Dendritic cell treated with granulocyte-macrophage colony-stimulating factor and Interleukin-4, amounts not matched to agents 40 ng/mL and 50 ng/mL, for 4 days (primary cell): ENCODE results near the gene DUSP6.

ENCODE experiments used
- H3K27ac Mint-ChIP-seq: one replicate; pipeline ENCODE4 v1.8.0; 2022; ENCODE audit warnings: mild to moderate bottlenecking, mixed read lengths
- H3K27me3 Mint-ChIP-seq: one replicate; pipeline ENCODE4 v1.8.0; 2022; ENCODE audit warnings: mild to moderate bottlenecking, mixed read lengths
- H3K36me3 Mint-ChIP-seq: one replicate; pipeline ENCODE4 v1.8.0; 2022; ENCODE audit warnings: low read depth, mixed read lengths
- H3K4me1 Mint-ChIP-seq: one replicate; pipeline ENCODE4 v1.8.0; 2022; ENCODE audit warnings: low read depth, mixed read lengths
- H3K4me3 Mint-ChIP-seq: one replicate; pipeline ENCODE4 v1.8.0; 2022; ENCODE audit warnings: mild to moderate bottlenecking, moderate library complexity, mixed read lengths
- H3K9me3 Mint-ChIP-seq: one replicate; pipeline ENCODE4 v1.8.0; 2022; ENCODE audit warnings: mixed read lengths
- intact Hi-C: fragments of 100-400 bp; cut with micrococcal nuclease; formaldehyde crosslinking; loops from one replicate; pipeline ENCODE4 v1.15.0; 2022

The DUSP6 gene

DNA sequence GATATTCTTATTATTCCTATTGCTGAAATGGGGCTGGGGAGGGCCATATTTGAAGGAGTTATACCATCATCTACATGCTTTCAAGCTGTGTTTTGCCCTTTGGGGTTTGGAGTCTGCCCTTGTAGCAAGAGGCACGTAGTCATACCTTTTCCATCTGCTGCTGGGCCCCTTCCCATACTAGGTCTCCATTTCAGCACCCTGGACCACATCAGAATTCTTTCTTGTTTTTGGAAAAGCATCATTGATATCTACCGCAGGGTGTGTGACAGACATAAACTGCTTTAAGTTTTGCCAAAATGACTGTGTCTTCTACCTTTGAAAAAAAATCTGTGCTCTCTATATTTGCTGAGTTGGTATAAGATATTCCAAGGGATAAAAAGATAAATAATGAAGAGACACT, 12.3 kb upstream of the DUSP6 start:
- no peaks in the 10 kb centered on the region for H3K36me3 Mint-ChIP-seq
- peaks cover under 1% of the 10 kb centered on the region for H3K4me1 Mint-ChIP-seq
- no peak overlapping the region for H3K27ac Mint-ChIP-seq
- H3K4me3 Mint-ChIP-seq, result no peak overlapping the region
- intact Hi-C loops, result no loop called here
- H3K27me3 Mint-ChIP-seq, result no peaks in the 10 kb centered on the region
- H3K9me3 Mint-ChIP-seq, result no peaks in the 10 kb centered on the region

DNA sequence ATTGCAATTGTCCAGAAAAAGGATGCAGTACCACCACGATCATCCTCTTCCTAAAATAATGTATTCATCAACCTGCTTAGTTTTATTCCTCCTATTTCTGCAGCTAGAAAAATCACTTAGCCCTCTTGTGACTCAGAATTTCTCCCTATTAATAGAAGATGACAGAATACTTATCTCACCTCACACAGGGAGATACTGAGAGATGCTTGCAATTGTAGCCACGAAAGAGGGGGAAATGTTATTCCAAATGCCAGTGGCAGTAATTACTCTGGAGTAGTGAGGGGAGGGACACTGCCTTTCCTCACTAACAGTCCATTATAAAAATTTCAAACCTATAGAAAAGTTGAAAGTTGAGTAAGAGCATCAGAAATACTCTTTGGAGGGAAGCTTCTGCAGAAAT, 11.8 kb upstream of the DUSP6 start:
- intact Hi-C loops, result no loop called here
- no peak overlapping the region for H3K4me3 Mint-ChIP-seq

DNA sequence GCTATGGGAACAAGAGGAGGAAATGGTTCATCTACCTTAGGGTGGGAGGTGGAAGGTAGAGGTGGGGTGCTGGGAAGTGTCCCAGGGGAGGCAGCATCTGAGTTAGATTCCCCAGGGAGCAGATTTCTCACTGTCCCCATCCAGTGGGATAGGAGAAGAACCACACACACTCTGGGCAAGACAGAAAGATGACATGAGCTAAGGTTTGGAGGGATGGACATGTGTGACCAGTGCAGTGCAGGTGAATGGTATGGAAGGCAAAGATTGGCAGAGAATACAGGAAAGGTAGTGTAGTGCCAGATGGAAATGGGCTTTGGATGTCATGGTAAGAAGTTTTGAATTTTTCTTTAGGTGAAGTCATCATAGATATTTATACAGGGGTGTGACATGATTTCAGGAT, 11.3 kb upstream of the DUSP6 start:
- Mint-ChIP-seq H3K27ac (no peak overlapping the region), H3K36me3 (no peaks in the 10 kb centered on the region), H3K4me1 (no peaks in the 10 kb centered on the region), H3K9me3 (no peaks in the 10 kb centered on the region), H3K4me3 (no peak overlapping the region), H3K27me3 (no peaks in the 10 kb centered on the region)
- intact Hi-C loops, result no loop called here

More for the DNA sequence above, 11.8 kb upstream of the DUSP6 start:
- H3K9me3 Mint-ChIP-seq, result no peaks in the 10 kb centered on the region
- no peaks in the 10 kb centered on the region for H3K27me3 Mint-ChIP-seq
- H3K36me3 Mint-ChIP-seq, result no peaks in the 10 kb centered on the region
- H3K27ac Mint-ChIP-seq, result no peak overlapping the region
- H3K4me1 Mint-ChIP-seq, result no peaks in the 10 kb centered on the region

DNA sequence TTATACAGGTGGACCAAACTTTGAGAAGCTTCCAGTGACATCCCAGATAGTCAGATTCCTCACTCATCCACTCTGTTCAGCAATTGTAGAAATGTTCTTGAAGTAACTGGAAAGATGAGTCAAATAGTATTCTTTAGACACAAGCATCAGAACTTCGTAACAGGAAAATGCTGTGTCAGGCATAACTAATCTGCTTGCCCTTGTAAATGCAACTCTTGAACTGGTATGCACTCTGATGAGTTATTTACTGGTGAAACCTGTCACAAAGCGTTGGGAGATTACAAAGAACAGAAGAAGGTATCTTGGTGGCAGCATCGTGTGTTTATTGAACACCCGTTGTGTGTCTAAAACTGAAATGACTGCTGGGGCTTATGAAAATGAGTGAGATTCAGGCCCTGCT, 10.8 kb upstream of the DUSP6 start:
- intact Hi-C loops, result no loop called here
- Mint-ChIP-seq H3K4me1 (no peaks in the 10 kb centered on the region), H3K27me3 (no peaks in the 10 kb centered on the region), H3K36me3 (no peaks in the 10 kb centered on the region), H3K4me3 (no peak overlapping the region), H3K9me3 (no peaks in the 10 kb centered on the region), H3K27ac (no peak overlapping the region)

DNA sequence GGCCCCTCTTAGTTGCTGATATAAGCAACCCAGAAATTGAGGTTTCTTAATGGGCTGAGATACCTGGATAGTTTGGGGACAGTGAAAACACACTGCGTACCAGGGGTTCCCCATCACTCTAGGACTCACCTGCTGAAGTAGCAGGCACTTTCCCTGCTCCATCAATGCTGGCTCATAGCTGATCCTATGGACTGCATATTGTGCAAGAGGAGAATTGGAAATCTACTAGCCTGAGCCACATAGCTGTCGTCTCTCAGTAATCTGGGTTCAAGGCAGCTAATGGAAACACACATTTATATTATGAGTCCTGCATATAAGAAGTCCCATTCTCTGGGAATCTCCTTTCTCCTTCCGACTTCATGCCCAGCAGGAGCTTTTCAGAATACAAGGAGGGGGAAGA, 7.3 kb upstream of the DUSP6 start:
- intact Hi-C loops, result no loop called here
- Mint-ChIP-seq H3K36me3 (peaks cover 2% of the 10 kb centered on the region), H3K4me1 (peaks cover 9% of the 10 kb centered on the region), H3K4me3 (no peak overlapping the region), H3K27me3 (no peaks in the 10 kb centered on the region), H3K9me3 (no peaks in the 10 kb centered on the region), H3K27ac (no peak overlapping the region)

DNA sequence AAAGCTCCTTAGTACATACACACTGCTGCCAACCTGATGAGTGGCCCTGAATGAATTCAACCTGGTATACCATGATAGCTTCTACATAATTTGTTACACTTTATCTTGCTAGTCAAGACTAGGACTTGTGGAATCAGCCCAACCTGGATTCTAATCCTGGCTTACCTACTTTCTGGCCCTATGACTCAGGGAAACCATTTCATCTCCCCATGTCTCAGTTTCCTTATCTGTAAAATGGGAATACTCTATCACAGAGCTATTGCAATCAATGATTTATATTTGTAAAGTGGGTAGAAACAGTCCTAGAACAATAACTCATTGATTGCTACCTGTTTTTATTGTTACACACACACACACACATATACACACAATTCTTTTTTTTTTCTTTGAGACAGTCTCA, 6.5 kb upstream of the DUSP6 start:
- intact Hi-C loops, result no loop called here
- H3K4me1 Mint-ChIP-seq, result peaks cover 13% of the 10 kb centered on the region

DNA sequence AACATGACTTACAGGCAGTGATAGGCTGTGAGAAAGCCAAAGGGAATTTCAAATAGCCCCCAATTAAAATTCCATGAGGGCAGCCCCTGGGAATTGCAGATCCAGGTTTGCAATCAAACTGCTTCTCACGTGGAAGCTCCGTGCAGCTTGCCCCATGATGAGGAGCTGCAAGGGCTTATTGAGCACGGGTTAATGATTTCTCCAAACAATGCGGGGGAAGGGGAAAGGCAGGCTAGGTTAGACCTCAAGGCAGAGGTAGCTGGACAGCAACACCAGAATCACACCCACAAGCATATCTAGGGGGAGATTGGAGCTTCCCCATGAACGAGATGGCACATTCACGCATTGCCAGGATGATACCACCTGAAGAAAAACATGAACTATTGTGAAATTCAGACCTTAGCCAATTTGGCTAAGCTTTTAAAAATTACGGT, 5.0 kb upstream of the DUSP6 start:
- no peaks in the 10 kb centered on the region for H3K9me3 Mint-ChIP-seq
- intact Hi-C loops, result no loop called here
- H3K36me3 Mint-ChIP-seq, result peaks cover 13% of the 10 kb centered on the region
- peaks cover 18% of the 10 kb centered on the region for H3K4me1 Mint-ChIP-seq
- H3K27me3 Mint-ChIP-seq, result no peaks in the 10 kb centered on the region
- H3K27ac Mint-ChIP-seq, result no peak overlapping the region
- no peak overlapping the region for H3K4me3 Mint-ChIP-seq

More for the DNA sequence above, 6.5 kb upstream of the DUSP6 start:
- Mint-ChIP-seq H3K4me3 (no peak overlapping the region), H3K9me3 (no peaks in the 10 kb centered on the region), H3K27me3 (no peaks in the 10 kb centered on the region), H3K36me3 (peaks cover 9% of the 10 kb centered on the region), H3K27ac (no peak overlapping the region)

DNA sequence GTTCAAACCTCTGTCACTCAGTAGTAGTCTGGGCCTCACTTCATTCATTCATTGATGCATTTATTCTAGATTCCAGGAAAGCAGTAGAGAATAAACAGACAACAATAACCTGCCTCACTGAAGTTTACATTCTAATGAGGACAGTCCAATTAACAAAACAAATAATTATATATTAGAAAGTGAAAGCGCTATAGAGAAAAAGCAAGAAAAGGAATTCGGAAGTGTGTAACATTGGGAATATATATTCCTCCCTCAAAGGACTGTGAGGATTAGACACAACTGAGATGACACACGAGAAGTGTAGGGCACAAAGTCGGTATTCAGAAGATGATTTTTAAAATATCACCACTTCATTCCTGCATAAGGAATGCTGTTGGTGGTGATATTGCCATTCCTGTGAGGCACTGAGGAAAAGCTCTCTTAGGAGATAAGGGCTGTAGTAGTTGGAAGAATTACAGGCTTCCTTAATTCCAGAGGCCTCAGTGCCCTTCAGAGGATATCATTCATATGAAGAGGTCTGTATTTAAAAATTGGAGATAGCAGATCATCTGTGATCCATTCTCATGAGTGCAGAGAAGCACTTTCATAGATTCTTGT, 3.9 kb upstream of the DUSP6 start:
- Mint-ChIP-seq H3K9me3 (no peaks in the 10 kb centered on the region), H3K36me3 (peaks cover 24% of the 10 kb centered on the region), H3K27me3 (no peaks in the 10 kb centered on the region), H3K4me1 (peaks cover 25% of the 10 kb centered on the region), H3K4me3 (no peak overlapping the region), H3K27ac (no peak overlapping the region)
- intact Hi-C loops, result no loop called here

DNA sequence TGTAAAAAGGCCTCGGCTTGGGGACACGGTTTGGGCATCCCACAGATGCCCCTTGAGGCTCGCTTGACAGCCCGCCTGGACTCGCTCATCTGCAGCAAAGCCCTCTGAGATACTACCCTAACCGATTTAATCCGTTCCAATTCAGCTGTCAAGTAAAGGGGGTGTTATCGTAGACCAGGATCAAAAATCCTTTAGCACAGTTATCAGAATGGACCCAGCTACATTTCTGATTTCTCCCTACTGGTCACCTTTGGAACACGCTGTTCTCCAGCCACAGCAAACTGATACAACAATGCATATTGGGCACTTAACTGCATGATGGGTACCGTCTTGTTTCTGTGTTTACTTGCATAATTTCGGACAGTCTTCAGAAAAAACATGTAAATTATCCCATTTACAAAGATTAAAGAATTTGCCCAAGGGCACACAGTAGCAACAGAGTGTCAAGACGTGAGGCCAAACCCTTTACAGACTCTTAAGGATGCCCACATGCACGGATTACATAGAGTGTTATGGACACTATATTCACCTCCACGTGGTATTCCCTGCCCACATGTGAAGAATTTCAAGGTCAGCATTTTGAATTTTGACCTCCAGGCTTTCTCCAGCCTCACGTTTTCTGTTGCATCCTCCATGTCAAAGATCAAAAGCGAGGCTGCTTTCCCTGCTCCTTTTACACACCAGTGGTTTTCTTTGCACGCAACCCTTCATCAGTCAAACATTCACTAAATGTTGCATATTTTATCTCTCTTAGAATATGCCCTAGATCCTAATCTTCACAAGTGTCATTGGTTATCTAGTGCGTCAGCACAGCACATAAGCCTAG, 3.2 kb upstream of the DUSP6 start:
- H3K4me3 Mint-ChIP-seq, result peak overlapping the region; percentile 92
- peak overlapping the region; percentile 91 for H3K27ac Mint-ChIP-seq
- intact Hi-C loops, result no loop called here
- peaks cover 31% of the 10 kb centered on the region for H3K36me3 Mint-ChIP-seq
- H3K4me1 Mint-ChIP-seq, result peaks cover 28% of the 10 kb centered on the region
- no peaks in the 10 kb centered on the region for H3K9me3 Mint-ChIP-seq
- H3K27me3 Mint-ChIP-seq, result no peaks in the 10 kb centered on the region

DNA sequence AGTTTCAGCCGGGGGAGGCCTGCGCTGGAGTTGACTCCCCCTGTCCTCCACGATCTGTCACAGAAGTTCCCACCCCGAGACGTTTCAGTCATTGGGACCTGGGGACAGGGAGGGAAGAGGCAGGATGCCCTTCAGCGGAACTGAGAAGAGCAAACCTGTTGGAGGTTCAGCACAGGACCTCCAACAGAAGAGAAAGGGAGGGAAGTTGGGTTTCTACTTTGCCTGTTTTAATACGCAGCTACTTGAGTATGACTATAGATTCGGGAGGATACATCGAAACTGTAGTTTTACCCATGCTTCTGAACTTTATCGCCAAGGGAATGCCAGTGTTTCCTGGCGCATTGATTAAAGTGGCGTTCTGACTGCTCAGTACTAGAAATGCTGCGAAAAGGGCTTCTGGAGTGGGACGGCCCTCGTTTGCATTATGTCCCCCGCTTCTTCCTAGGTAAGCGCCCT, 2.3 kb upstream of the DUSP6 start:
- intact Hi-C loops, result loop anchor here (1.0 to 5.0 kb wide), 3 partner anchors 8 to 302 kb away; partner anchors contain the start of gene POC1B
- H3K27ac Mint-ChIP-seq, result peak overlapping the region; percentile 91
- H3K4me1 Mint-ChIP-seq, result peaks cover 35% of the 10 kb centered on the region

DNA sequence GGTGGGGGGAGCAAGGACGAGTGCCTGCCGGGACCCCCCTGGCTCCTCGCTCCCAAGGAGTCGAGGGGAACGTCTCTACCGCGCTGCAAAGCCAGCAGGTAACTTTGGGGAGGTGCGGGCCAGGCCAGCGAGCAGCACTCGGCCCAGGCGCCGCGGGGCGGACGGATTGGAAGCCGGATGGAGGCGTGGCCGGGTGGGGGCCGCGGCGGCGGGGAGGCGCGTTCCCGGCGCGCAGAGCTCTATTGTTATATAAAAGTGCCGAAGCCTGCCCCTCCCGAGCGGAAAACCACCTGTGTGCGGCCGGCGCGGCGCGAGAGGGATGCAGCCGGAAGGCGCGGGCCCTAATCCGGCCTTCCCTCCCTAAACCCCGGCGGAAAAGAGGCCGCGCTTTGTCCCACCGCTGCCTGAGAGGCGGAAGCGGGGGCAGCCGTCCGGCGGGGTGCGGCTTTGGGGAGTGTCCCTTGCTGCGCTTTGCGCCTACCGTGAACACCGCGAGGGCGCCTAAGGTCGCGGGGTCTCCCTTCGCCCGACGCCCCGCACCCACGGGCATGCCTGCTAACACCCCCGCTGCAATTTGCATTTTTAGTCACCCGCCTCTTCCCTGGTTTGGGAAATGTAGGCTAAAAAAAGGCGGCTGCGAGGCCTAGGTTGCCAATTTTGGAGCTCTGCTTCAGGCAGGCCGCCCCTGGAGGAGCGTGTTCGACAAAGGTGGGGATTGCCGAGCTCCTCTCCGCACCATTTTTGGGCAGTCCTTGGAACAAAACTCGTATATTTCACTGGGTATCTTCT, 1.7 kb upstream of the DUSP6 start:
- no peaks in the 10 kb centered on the region for H3K9me3 Mint-ChIP-seq
- intact Hi-C loops, result loop anchor here (1.0 to 5.0 kb wide), 5 partner anchors 8 to 302 kb away; partner anchors contain the start of gene POC1B
- peak overlapping the region; percentile 91 for H3K27ac Mint-ChIP-seq
- peak overlapping the region; percentile 92 for H3K4me3 Mint-ChIP-seq
- peaks cover 41% of the 10 kb centered on the region for H3K4me1 Mint-ChIP-seq
- H3K27me3 Mint-ChIP-seq, result no peaks in the 10 kb centered on the region
- peaks cover 36% of the 10 kb centered on the region for H3K36me3 Mint-ChIP-seq

More for the DNA sequence above, 2.3 kb upstream of the DUSP6 start:
- peak overlapping the region; percentile 92 for H3K4me3 Mint-ChIP-seq
- no peaks in the 10 kb centered on the region for H3K27me3 Mint-ChIP-seq
- no peaks in the 10 kb centered on the region for H3K9me3 Mint-ChIP-seq
- H3K36me3 Mint-ChIP-seq, result peaks cover 32% of the 10 kb centered on the region

DNA sequence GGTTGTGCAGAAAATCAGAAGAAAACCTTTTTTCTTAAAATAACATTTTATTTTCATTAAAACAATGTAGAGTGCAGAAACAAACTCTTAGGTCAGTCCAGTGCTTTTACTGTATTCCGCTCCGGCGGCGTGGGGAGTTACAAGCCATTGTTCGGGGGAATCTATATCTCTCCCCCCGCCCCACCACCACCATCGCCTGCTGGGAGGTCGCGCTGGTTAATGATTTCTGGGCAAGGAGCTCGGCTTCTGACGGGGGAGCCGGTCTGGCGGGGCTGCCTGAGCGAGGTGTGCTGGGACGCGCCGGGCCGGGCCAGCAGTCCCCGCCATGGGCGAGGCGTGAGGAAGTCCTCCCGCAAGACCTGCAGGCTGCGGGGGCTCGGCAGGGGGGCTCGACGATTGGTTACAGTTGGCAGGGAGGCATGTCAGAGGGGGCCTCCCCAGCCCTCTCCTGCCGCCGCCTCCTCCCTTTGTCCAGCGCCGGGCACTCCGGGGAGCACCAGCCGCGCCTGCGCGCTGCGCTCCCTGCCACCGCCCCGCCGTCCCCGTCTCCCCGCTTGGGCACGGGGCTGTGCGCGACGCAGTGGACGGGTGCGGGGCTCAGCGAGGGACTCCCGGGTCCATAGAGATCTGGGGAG, 1.0 kb upstream of the DUSP6 start:
- Mint-ChIP-seq H3K27me3 (no peaks in the 10 kb centered on the region), H3K4me3 (peak overlapping the region; percentile 92), H3K4me1 (peaks cover 48% of the 10 kb centered on the region), H3K9me3 (no peaks in the 10 kb centered on the region), H3K27ac (peak overlapping the region; percentile 91), H3K36me3 (peaks cover 40% of the 10 kb centered on the region)
- intact Hi-C loops, result loop anchor here (2.0 to 5.0 kb wide), 4 partner anchors 107 to 301 kb away; partner anchors contain the start of gene POC1B

DNA sequence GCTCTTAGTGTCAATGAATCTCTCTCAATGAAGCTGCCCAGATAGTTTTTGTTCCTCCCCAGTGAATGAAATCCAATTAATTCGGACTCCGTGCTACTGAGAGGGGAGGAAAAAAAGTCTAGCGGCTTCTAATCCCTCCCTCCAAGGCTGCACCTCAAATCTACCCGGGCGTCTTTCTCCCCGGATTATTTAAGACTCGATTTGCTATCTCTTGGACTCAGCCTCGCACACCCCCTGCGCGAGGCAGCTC, 134 bp downstream of the DUSP6 start:
- H3K9me3 Mint-ChIP-seq, result no peaks in the 10 kb centered on the region
- no peaks in the 10 kb centered on the region for H3K27me3 Mint-ChIP-seq
- peak overlapping the region; percentile 92 for H3K4me3 Mint-ChIP-seq
- intact Hi-C loops, result loop anchor here (2.0 to 5.0 kb wide), 4 partner anchors 109 to 300 kb away; partner anchors contain the start of gene POC1B
- peaks cover 43% of the 10 kb centered on the region for H3K36me3 Mint-ChIP-seq
- peak overlapping the region; percentile 91 for H3K27ac Mint-ChIP-seq
- H3K4me1 Mint-ChIP-seq, result peaks cover 60% of the 10 kb centered on the region
